ENCODE data around the gene FBXW2.

The FBXW2 gene

DNA sequence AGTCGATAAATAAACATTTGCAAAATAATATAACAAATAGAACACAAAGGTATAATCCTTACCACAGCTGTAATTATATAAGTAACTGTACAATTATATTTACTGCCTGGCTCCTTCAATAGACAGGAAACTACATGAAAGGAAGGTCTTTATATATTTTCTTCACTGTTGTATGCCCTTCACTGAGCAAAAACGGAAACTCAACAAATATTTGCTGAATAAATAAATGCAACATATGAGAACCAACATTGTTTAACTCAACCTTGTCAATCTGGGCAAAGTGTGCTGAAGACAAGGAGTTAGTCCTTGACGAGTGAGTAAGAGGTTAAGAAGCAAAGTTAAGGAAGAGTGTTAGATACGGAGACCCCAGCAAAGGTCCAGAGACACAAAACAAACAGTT, 26.9 kb upstream of the FBXW2 start:
- Histone ChIP-seq H3K27me3 (ENCODE audit: insufficient read depth, low read length, poor library complexity, severe bottlenecking) (no peaks in the 10 kb centered on the region), H3K4me2 (ENCODE audit: low read depth, low read length, poor library complexity, severe bottlenecking) (no peak overlapping the region), H3K4me3 (ENCODE audit: low read length, poor library complexity, severe bottlenecking) (no peak overlapping the region), H3F3A (ENCODE audit: low read depth) (no peaks in the 10 kb centered on the region), H3K9me3 (ENCODE audit: insufficient read depth, low read depth, low read length) (no peaks in the 10 kb centered on the region), H4K20me1 (ENCODE audit: insufficient read depth, low read length, poor library complexity, severe bottlenecking) (no peaks in the 10 kb centered on the region), H3K9me2 (replicated peaks; ENCODE audit: low read depth, low read length) (no peaks in the 10 kb centered on the region), H3K79me2 (ENCODE audit: insufficient read depth, low read length) (no peaks in the 10 kb centered on the region), H3K4me1 (ENCODE audit: insufficient read depth, low read length, poor library complexity, severe bottlenecking) (no peaks in the 10 kb centered on the region), H3K36me3 (ENCODE audit: insufficient read depth, low read length) (no peaks in the 10 kb centered on the region; the same call in 1 of the 2 replicates), H2AFZ (ENCODE audit: low read length) (no peak overlapping the region), H3K9ac (ENCODE audit: low read depth, low read length, poor library complexity, severe bottlenecking) (no peak overlapping the region)
- TF ChIP-seq EZH2phosphoT487 (IDR thresholded peaks at IDR 0.05; ENCODE audit: borderline replicate concordance) (no peak), CTCF (conservative IDR thresholded peaks at IDR 0.05; ENCODE audit: low read length) (no peak)

DNA sequence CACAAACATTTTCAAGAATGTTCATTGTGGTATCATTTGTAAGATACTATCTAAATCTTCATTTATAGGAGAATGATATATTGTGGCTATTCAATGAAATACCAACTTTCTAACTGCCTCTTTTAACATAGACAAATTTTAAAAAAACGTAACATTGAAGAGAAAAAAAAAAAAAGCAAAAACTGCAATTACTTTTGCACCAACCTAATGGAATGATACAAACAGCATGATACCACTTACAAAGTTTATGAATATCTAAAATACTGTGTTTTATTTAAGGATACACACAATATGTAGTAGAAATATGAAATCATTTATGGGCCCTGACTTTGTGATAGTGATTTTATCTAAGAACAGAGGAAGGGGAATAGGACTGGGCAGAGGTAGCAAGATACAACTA, 25.4 kb upstream of the FBXW2 start:
- Histone ChIP-seq H3K4me2 (ENCODE audit: low read depth, low read length, poor library complexity, severe bottlenecking) (no peak overlapping the region), H4K20me1 (ENCODE audit: insufficient read depth, low read length, poor library complexity, severe bottlenecking) (no peaks in the 10 kb centered on the region), H3K9me2 (replicated peaks; ENCODE audit: low read depth, low read length) (no peaks in the 10 kb centered on the region), H3K27me3 (ENCODE audit: insufficient read depth, low read length, poor library complexity, severe bottlenecking) (no peaks in the 10 kb centered on the region), H3K79me2 (ENCODE audit: insufficient read depth, low read length) (no peaks in the 10 kb centered on the region), H3F3A (ENCODE audit: low read depth) (no peaks in the 10 kb centered on the region), H3K4me3 (ENCODE audit: low read length, poor library complexity, severe bottlenecking) (no peak overlapping the region), H3K9me3 (ENCODE audit: insufficient read depth, low read depth, low read length) (no peaks in the 10 kb centered on the region), H3K36me3 (ENCODE audit: insufficient read depth, low read length) (no peaks in the 10 kb centered on the region; the same call in 1 of the 2 replicates), H3K9ac (ENCODE audit: low read depth, low read length, poor library complexity, severe bottlenecking) (no peak overlapping the region), H3K4me1 (ENCODE audit: insufficient read depth, low read length, poor library complexity, severe bottlenecking) (no peaks in the 10 kb centered on the region), H2AFZ (ENCODE audit: low read length) (no peak overlapping the region)
- TF ChIP-seq EZH2phosphoT487 (IDR thresholded peaks at IDR 0.05; ENCODE audit: borderline replicate concordance) (no peak), CTCF (conservative IDR thresholded peaks at IDR 0.05; ENCODE audit: low read length) (no peak)

DNA sequence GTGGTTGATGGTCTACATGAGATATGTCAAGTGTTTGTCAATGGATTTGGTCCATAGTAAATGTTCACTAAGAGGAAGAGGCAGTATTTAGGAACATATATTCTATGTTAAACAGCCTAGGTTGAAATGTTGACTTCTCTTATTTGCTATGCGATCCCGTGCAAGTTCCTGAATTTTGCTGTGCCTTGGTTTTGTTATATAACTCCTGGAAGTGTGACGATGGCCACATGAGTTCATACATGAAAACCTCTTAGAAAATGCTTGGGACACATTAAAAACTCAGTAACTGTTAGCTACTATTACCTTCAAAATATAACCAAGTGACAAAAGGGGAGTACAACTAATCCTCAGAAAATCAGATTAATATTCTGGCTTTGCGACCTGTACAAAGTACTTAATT, 21.9 kb upstream of the FBXW2 start:
- H3K9me2 ChIP-seq (replicated peaks; ENCODE audit: low read depth, low read length), result no peaks in the 10 kb centered on the region
- H3K9me3 ChIP-seq (ENCODE audit: insufficient read depth, low read depth, low read length), result no peaks in the 10 kb centered on the region
- no peak overlapping the region for H3K9ac ChIP-seq (ENCODE audit: low read depth, low read length, poor library complexity, severe bottlenecking)
- H3K27me3 ChIP-seq (ENCODE audit: insufficient read depth, low read length, poor library complexity, severe bottlenecking), result no peaks in the 10 kb centered on the region
- H4K20me1 ChIP-seq (ENCODE audit: insufficient read depth, low read length, poor library complexity, severe bottlenecking), result no peaks in the 10 kb centered on the region
- no peak overlapping the region for H3K4me2 ChIP-seq (ENCODE audit: low read depth, low read length, poor library complexity, severe bottlenecking)
- no peak overlapping the region for H3K4me3 ChIP-seq (ENCODE audit: low read length, poor library complexity, severe bottlenecking)
- no peak overlapping the region for H2AFZ ChIP-seq (ENCODE audit: low read length)
- no peaks in the 10 kb centered on the region; the same call in 1 of the 2 replicates for H3K36me3 ChIP-seq (ENCODE audit: insufficient read depth, low read length)
- no peaks in the 10 kb centered on the region for H3K4me1 ChIP-seq (ENCODE audit: insufficient read depth, low read length, poor library complexity, severe bottlenecking)
- no peaks in the 10 kb centered on the region for H3F3A ChIP-seq (ENCODE audit: low read depth)
- no peaks in the 10 kb centered on the region for H3K79me2 ChIP-seq (ENCODE audit: insufficient read depth, low read length)
- TF ChIP-seq EZH2phosphoT487 (IDR thresholded peaks at IDR 0.05; ENCODE audit: borderline replicate concordance) (no peak), CTCF (conservative IDR thresholded peaks at IDR 0.05; ENCODE audit: low read length) (no peak)

Data from Loucy (cell line).